T-helper 1 cell treated with Interleukin-12 subunit alpha and Interleukin-12 subunit beta and Interleukin-4 antibody, amounts not matched to agents 30 μg/mL and 1 μg/mL, for 36 hours (primary cell): ENCODE data around the gene CACNA1D.

Experiments used
- H3K27ac Mint-ChIP-seq: one replicate; pipeline ENCODE4 v1.8.0; 2021; ENCODE audit warnings: mild to moderate bottlenecking, mixed read lengths
- H3K27me3 Mint-ChIP-seq: one replicate; pipeline ENCODE4 v1.8.0; 2021; ENCODE audit warnings: low read depth, mixed read lengths
- H3K36me3 Mint-ChIP-seq: one replicate; pipeline ENCODE4 v1.8.0; 2021; ENCODE audit warnings: low read depth, mixed read lengths
- H3K4me1 Mint-ChIP-seq: one replicate; pipeline ENCODE4 v1.8.0; 2021; ENCODE audit warnings: low read depth, mixed read lengths
- H3K4me3 Mint-ChIP-seq: one replicate; pipeline ENCODE4 v1.8.0; 2021; ENCODE audit warnings: mild to moderate bottlenecking, moderate library complexity, mixed read lengths
- H3K9me3 Mint-ChIP-seq: one replicate; pipeline ENCODE4 v1.8.0; 2021; ENCODE audit warnings: mixed read lengths

Gene CACNA1D

DNA sequence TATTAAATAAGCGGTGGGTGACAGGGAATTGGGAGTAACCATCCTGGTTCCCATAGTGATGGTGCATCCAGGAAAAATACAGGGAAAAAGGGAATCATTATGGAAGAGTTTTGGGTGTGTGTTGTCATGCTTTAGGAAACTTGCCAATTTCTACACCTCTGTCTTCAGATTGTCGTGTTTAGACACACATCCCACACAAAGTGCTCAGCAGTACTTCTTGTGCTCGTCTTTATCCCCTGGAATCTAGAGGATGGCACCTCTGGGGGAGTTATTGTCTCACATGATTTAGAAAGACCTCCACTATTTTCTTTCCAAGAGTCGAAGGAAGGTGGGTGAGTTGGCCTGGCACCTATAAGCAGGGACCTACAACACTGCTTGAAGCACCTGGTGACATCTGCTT lies 35.8 kb downstream of the CACNA1D start:
- H3K36me3 Mint-ChIP-seq = no peaks in the 10 kb centered on the region
- H3K9me3 Mint-ChIP-seq = no peaks in the 10 kb centered on the region
- H3K27ac Mint-ChIP-seq = no peak overlapping the region
- H3K27me3 Mint-ChIP-seq = peaks cover 33% of the 10 kb centered on the region
- no peak overlapping the region for H3K4me3 Mint-ChIP-seq
- no peaks in the 10 kb centered on the region for H3K4me1 Mint-ChIP-seq

DNA sequence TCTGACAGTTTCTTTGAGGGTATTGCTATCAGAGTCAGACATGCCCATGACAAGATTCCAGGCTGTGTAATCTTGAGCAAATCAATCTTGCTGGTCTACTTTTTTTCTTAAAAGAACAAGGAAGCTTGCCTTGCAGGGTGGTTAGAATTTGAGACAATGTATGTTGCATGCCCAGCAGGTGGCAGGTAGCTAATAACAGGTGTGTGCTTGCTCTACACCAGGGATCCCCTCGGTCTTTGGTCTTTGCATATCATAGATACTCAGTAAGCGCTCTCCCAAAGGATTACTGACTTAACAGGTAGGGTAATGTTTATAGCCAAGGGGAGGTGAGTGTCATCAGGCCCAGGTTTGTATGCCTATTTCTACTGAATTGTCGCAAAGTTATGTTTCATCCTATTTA lies 37.3 kb downstream of the CACNA1D start:
- Mint-ChIP-seq H3K36me3 (no peaks in the 10 kb centered on the region), H3K4me1 (no peaks in the 10 kb centered on the region), H3K4me3 (no peak overlapping the region), H3K27ac (no peak overlapping the region), H3K9me3 (no peaks in the 10 kb centered on the region), H3K27me3 (peaks cover 38% of the 10 kb centered on the region)

DNA sequence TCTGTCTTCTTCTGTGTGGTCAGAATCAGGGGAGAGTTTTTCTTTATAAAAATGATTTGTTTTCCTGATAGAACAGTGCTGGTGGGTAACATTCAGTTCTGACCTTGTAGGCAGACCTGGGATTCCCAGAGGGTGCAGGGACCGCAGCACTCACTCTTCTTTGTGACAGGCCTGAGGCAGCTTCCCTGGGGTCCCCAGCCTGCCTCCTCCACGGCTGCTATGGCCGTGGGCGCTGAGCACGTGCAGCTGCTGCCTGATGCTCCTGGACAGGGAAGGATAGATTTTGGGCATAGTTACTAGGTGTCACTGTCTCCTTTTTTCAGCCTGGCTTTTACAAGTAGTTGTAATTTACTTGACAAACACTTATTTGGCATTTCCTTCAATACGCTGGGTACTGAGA lies 39.1 kb downstream of the CACNA1D start:
- Mint-ChIP-seq H3K9me3 (no peaks in the 10 kb centered on the region), H3K4me1 (no peaks in the 10 kb centered on the region), H3K36me3 (no peaks in the 10 kb centered on the region), H3K27me3 (peaks cover 39% of the 10 kb centered on the region), H3K4me3 (no peak overlapping the region), H3K27ac (no peak overlapping the region)

DNA sequence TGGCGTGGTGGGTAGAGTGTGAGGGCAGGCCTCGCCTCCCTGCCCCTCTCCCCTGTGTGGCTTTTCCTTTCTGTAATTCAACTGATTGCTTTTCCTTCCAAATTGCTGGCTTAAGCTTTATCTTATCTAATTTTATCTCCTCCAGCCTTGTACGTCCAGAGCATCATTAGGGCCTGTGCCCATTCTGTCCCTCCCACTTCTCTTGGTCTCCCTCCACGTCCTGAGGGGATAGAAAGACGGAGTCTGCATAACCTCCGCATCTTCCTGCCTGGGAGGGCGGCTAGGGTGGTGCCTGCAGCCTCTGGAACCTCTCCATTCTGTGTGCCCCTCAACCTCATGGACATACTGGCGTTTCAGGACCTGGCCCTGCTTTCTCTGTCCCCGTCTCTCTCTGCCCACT lies 39.8 kb downstream of the CACNA1D start:
- no peaks in the 10 kb centered on the region for H3K9me3 Mint-ChIP-seq
- no peak overlapping the region for H3K4me3 Mint-ChIP-seq
- H3K27me3 Mint-ChIP-seq = peaks cover 37% of the 10 kb centered on the region
- H3K27ac Mint-ChIP-seq = no peak overlapping the region
- no peaks in the 10 kb centered on the region for H3K4me1 Mint-ChIP-seq
- no peaks in the 10 kb centered on the region for H3K36me3 Mint-ChIP-seq

DNA sequence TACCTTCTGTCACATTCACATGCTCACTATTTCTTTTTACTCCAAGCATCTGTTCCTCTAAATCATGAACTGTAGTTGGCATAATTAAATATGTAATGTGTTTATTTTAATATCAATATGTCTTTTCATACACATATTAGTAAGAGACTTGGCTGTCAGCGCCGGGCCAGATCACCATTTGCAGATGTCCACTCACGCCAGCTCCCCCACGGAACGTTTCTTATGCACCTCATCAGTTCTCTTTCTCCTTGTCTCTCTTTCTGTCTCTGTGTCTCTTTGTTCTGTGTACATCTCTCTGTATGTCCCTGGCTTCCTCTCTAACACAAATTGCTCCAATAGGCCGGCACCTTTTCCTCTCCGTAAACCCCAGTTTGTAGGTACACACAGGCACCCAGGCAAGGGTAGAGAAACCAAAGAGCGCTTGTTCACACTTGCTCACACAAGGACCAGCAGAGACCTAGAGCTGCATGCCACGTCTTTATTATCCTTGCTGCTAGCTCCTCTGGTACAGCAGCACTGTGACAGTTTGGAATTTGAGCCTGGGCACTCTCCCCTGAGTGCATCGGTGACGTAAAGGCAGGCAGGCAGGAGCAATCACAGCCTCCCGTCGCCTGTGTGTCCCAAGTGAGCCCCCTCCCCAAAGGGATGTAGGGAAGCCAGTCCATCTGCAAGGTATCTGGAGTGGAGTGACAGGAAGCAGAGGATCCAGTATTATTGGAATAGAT lies 40.4 kb downstream of the CACNA1D start:
- Mint-ChIP-seq H3K4me3 (no peak overlapping the region), H3K4me1 (no peaks in the 10 kb centered on the region), H3K27me3 (peaks cover 31% of the 10 kb centered on the region), H3K36me3 (no peaks in the 10 kb centered on the region), H3K9me3 (no peaks in the 10 kb centered on the region), H3K27ac (no peak overlapping the region)

- H3K27ac Mint-ChIP-seq = no peak overlapping the region
- no peak overlapping the region for H3K4me3 Mint-ChIP-seq
- no peaks in the 10 kb centered on the region for H3K9me3 Mint-ChIP-seq
- H3K36me3 Mint-ChIP-seq = no peaks in the 10 kb centered on the region
- no peaks in the 10 kb centered on the region for H3K4me1 Mint-ChIP-seq
- H3K27me3 Mint-ChIP-seq = peaks cover 20% of the 10 kb centered on the region
Observed at GRCh38 chr3:53536282-53536681, 41.9 kb downstream of the CACNA1D start.

- Mint-ChIP-seq H3K4me3 (no peak overlapping the region), H3K27me3 (no peaks in the 10 kb centered on the region), H3K4me1 (no peaks in the 10 kb centered on the region), H3K36me3 (no peaks in the 10 kb centered on the region), H3K27ac (no peak overlapping the region), H3K9me3 (no peaks in the 10 kb centered on the region)
Observed at GRCh38 chr3:53544357-53544756, 49.9 kb downstream of the CACNA1D start.

GRCh38 chr3:53545310-53545995 lies 51.0 kb downstream of the CACNA1D start:
- Mint-ChIP-seq H3K4me3 (no peak overlapping the region), H3K9me3 (no peaks in the 10 kb centered on the region), H3K4me1 (no peaks in the 10 kb centered on the region), H3K27me3 (no peaks in the 10 kb centered on the region), H3K27ac (no peak overlapping the region), H3K36me3 (no peaks in the 10 kb centered on the region)

- H3K4me1 Mint-ChIP-seq = no peaks in the 10 kb centered on the region
Observed at GRCh38 chr3:53545996-53546359, 51.6 kb downstream of the CACNA1D start.

GRCh38 chr3:53547327-53547726 lies 52.9 kb downstream of the CACNA1D start:
- Mint-ChIP-seq H3K4me1 (no peaks in the 10 kb centered on the region), H3K27ac (no peak overlapping the region), H3K9me3 (no peaks in the 10 kb centered on the region), H3K36me3 (no peaks in the 10 kb centered on the region), H3K27me3 (no peaks in the 10 kb centered on the region), H3K4me3 (no peak overlapping the region)

More at GRCh38 chr3:53545996-53546359, 51.6 kb downstream of the CACNA1D start:
- H3K27ac Mint-ChIP-seq = no peak overlapping the region
- no peaks in the 10 kb centered on the region for H3K9me3 Mint-ChIP-seq
- no peak overlapping the region for H3K4me3 Mint-ChIP-seq
- no peaks in the 10 kb centered on the region for H3K36me3 Mint-ChIP-seq
- H3K27me3 Mint-ChIP-seq = no peaks in the 10 kb centered on the region

- no peak overlapping the region for H3K27ac Mint-ChIP-seq
- H3K36me3 Mint-ChIP-seq = no peaks in the 10 kb centered on the region
- H3K27me3 Mint-ChIP-seq = no peaks in the 10 kb centered on the region
- H3K4me3 Mint-ChIP-seq = no peak overlapping the region
- no peaks in the 10 kb centered on the region for H3K9me3 Mint-ChIP-seq
- H3K4me1 Mint-ChIP-seq = no peaks in the 10 kb centered on the region
Observed at GRCh38 chr3:53550005-53550620, 55.7 kb downstream of the CACNA1D start.

DNA sequence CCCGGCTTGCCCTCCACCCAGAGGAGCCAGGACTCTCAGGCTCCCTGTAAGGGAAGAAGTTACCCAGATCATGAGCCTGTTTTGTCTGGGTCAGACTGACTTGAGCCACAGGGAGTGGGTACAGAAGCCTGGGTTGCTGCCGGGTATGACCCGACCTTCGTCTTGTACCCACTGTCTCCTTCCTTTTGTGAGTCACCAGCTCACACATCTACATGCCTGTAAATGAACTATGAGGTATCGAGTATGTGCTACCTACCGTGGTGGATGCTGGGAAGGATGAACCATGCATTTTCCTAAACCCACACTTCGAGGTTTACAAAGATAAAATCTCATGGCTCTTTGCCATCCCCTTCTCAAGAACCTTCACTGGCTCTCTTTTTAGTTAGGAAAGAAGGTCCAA lies 56.9 kb downstream of the CACNA1D start:
- H3K27ac Mint-ChIP-seq = no peak overlapping the region
- no peaks in the 10 kb centered on the region for H3K36me3 Mint-ChIP-seq
- H3K27me3 Mint-ChIP-seq = no peaks in the 10 kb centered on the region
- no peaks in the 10 kb centered on the region for H3K9me3 Mint-ChIP-seq
- H3K4me1 Mint-ChIP-seq = no peaks in the 10 kb centered on the region
- no peak overlapping the region for H3K4me3 Mint-ChIP-seq

GRCh38 chr3:53552730-53553129 lies 58.3 kb downstream of the CACNA1D start:
- Mint-ChIP-seq H3K4me3 (no peak overlapping the region), H3K27me3 (no peaks in the 10 kb centered on the region), H3K36me3 (no peaks in the 10 kb centered on the region), H3K4me1 (no peaks in the 10 kb centered on the region), H3K9me3 (no peaks in the 10 kb centered on the region), H3K27ac (no peak overlapping the region)

DNA sequence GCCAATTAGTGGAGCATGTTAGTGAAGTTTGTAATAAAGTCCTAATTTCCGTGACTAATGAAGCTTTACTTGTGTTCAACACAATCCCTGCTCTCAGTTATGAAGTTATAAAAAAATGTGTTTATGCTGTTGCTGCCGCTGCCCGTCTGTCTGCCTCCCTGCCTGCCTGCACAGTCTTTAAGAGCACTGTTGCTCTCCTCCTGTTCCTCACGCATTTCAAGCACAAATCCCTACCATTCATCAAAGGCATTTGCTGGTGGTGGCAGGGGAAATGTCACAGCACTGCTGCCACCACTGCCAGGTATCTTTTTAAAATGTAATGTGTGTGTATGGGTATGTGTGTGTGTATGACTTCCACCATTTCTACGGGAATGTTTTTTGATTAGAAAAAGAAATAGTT lies 58.8 kb downstream of the CACNA1D start:
- H3K4me1 Mint-ChIP-seq = no peaks in the 10 kb centered on the region
- no peak overlapping the region for H3K27ac Mint-ChIP-seq
- no peaks in the 10 kb centered on the region for H3K27me3 Mint-ChIP-seq
- H3K4me3 Mint-ChIP-seq = no peak overlapping the region
- no peaks in the 10 kb centered on the region for H3K36me3 Mint-ChIP-seq
- no peaks in the 10 kb centered on the region for H3K9me3 Mint-ChIP-seq

GRCh38 chr3:53554559-53555067 lies 60.2 kb downstream of the CACNA1D start:
- Mint-ChIP-seq H3K36me3 (no peaks in the 10 kb centered on the region), H3K9me3 (no peaks in the 10 kb centered on the region), H3K27me3 (peaks cover 3% of the 10 kb centered on the region), H3K4me1 (no peaks in the 10 kb centered on the region), H3K27ac (peak overlapping the region; percentile 13), H3K4me3 (no peak overlapping the region)
